Suppressor macrophage (primary cell): ENCODE results near the gene B4GALNT3.

Experiments
- DNase-seq, 4 experiments: peaks; one replicate each; pipeline ENCODE4 v3.0.0-alpha.2; 2020 to 2022

B4GALNT3 gene

DNA sequence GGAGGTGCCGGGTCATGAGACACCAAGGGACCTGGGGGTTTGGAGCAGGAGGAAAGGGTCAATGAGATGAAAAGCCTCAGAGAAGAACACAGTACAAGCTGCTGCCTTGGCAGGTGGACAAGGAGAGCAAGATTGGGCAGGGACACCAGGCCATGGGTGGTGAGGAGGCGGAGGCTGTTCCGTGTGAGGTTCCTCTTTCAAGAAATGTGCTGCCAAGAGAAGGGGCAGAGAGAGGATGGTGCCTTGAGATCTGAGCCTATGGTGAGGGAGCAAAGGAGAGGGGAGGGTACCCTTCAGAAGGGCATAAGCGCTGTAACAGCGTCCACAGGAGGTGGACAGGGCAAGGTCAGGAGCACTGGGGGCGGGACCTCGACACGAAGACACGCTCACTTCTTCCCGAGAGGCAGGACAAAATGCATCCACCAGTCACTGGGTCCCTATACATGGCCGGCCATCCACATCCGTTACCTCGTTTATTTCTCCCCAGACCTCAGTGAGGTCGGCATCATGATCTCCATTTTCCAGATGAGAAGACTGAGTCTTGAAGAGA is 100.2 kb downstream of the B4GALNT3 start:
- peak; percentile 43 to 79 (median 71) for DNase-seq

DNA sequence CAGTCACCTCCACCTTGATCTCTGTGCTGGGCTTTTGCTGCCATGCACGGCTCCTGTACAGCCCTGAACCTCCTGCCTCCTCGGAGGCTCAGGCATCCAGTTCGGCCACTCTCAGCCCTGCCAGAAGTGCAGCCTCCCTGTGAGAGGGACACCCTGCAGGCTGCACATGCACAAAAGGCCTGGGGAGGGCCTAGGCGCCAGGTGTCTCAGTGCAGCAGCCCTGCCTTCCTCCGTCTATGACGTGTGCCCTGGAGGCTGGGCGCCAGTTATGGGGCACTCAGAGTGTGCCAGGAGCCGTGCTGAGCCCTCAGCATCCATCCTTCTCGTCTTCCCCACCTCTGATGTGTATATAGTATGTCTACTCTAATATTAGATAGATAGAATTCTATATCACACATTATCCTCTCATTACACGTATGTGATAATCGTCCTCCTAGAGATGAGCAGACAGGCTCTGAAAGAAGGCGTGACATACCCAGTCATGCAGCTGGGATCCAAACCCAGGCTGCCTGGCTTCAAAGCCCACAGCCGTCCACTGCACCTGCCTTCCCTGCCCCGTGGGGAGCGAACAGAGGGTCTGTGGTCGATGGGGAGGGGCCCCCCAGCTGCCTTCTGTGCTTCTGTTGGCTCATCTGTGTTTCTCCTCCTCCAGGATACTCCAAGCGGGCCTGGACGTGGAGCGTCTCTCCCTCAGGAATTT is 101.1 kb downstream of the B4GALNT3 start:
- DNase-seq: no peak

DNA sequence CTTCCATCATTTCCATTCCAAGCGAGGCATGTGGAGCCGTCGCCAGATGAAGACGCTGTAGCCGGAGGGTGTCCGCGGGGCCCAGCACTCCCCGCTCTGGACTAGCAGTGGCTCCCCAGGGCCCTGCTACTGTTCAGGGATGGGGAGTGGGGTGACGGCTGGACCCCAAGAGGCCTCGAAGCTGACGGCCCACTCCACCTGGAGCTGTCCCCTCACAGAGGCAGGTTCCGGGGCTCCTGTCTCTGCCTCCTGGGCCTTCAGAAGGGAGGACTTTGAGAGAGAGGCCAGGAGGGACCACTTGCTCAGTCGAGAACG is 101.6 kb downstream of the B4GALNT3 start:
- DNase-seq: no peak

DNA sequence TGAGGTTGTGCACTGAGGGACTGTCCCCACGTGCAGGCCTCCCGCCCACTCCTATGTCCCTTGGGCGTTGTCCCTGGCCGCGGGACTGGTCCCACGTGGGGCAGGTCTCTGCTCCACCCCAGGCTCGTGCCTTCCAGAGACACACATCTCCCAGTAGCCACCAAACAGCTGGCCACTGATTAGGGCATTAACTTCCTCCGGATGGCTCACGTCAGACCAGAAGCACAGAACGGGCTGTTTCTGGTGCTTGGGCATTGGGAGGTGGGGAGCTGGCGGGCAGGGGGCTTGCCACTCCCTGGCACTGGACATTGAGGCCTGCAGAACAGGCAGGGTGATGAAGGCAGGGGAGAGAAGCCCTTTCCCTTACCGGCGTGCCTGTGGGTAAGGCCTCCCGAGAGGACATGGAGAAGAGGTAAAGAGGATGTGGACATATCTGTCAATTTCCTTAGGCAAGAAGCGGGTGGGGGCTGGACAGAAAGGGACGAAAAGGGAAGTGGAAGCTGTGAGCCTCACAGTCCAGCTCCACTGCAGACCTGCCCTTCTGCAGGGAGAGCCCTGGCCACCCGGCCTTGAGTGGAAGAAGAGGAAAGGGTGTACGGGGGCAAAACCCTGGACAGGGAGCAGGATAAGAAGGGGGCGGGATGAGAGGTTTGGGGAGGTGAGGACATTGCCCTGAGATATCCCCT is 102.3 kb downstream of the B4GALNT3 start:
- peak; percentile 88 to 95 (median 94) for DNase-seq

GRCh38 chr12:562634-563033 is 102.9 kb downstream of the B4GALNT3 start:
- DNase-seq: no peak

GRCh38 chr12:563250-563781 is 103.6 kb downstream of the B4GALNT3 start:
- peak in 3 of 4 experiments; percentile 31 to 51 (median 37) for DNase-seq

- DNase-seq: peak in 1 of 4 experiments; percentile 22
Measured at GRCh38 chr12:563787-564298, 104.1 kb downstream of the B4GALNT3 start.

DNA sequence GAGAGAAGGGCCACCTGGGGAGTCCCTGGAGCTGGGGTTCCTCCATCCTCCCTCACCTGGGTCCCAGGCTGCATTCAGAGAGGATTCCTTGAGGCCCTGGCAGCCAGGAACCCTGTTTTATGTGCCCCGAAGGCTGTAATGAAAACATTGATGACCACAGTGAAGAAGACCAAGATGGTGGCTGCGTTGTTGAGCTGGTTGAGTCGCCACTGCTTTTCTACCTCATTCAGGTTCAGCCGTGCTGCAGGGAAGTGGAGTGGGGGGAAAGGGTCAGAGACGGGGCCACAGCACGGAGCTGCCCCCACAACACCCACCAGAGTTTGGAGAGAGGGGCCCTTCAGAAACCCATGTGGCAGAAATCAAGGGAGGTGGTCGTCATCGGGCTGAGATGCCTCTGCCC is 105.4 kb downstream of the B4GALNT3 start:
- no peak for DNase-seq

DNA sequence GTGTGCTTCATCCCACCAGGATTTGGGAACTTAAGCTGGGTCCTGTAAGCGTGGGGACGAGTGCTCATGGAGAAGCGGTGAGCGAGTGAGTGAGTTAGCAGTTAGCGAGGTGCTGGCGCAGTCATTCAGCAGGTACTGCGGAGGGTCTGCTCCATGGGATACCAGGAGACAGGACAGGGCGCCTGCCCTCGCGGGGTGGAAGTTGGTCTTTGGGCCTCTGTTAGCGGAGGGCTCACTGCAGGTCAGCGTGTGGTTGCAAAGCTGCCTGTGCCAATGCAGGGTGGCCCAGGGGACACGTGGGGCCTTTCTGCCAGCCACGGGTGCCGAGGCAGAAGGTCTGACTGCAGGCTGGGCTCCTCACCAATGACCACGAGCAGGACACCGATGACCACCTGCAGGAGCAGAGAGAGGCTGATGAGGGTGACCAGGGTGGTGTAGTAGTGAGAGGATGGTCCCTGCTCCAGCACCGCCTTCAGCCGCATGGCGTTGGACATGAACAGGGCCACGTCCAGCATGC is 105.9 kb downstream of the B4GALNT3 start:
- DNase-seq: no peak

DNA sequence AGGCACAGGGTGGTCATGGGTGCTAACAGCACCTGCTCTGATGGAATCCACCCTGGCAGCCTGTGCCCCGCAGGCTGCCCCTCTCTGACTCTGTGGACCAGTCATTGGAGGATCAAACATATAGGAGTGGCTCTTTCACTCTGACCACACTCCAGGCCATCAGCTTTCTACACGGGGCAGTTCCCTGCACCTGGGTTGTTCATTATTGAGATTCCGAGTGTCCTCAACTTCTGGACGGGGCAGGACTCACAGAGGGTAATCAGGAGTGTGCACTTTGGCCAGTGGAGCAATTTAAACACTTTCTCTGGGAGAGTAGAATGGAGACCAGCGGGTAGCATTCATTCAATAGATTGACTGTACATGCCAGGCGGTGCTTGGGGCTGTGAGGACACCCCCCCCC is 108.7 kb downstream of the B4GALNT3 start:
- DNase-seq: no peak

DNA sequence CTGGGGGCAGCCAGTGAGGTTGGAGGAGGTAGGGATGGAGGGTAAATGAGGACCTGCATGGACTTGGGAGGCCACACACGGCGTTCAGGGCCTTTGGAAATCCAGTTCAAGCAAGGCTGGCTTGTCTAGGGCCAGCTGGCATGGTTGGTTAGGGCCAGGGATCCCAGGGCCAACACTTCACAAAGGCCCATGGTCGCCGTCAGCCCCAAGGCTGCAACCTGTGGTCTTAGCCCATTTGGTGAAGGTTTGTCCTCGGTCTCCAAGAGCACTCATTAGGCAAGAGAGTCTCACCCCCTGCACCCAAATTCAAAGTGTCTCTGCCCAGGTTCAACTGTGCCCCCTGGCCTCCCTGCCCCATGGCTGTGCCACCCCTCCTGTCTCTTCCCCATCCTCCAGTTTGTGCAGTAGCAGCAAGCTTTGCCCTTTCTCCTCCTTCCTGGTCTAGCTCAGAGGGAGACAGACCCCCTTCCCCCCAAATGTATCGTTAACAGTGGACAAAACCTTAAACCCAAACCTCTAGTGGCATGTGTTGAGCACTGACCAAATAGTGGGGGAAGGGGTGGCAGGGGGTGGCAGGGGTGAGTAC is 109.4 kb downstream of the B4GALNT3 start:
- no peak for DNase-seq

- peak; percentile 81 to 93 (median 90) for DNase-seq
Measured at GRCh38 chr12:569803-570434, 110.2 kb downstream of the B4GALNT3 start.

DNA sequence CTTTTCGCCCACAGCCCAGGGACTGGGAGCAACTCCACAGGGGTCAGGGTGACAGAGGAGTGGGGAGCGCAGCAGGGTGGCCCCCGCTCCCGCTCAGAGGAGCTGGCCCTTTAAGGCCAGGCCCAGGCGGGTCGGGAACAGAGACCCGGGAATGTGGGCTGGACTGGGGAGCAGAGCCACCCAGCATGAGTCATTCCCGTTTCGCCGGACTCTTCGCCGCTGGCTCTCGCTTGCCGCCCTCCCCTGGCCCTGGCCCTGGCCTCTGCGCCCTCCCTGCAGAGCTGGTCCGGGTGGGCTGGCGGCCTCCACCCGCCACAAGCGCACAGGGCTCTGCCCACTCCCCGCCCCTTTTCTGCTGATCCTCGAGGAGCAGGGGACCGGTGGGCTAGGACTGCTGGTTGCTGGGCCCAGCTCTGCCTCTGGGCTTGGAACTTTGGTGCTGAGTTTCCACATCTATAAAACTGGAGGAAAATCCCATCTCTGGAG is 110.7 kb downstream of the B4GALNT3 start:
- no peak for DNase-seq

DNA sequence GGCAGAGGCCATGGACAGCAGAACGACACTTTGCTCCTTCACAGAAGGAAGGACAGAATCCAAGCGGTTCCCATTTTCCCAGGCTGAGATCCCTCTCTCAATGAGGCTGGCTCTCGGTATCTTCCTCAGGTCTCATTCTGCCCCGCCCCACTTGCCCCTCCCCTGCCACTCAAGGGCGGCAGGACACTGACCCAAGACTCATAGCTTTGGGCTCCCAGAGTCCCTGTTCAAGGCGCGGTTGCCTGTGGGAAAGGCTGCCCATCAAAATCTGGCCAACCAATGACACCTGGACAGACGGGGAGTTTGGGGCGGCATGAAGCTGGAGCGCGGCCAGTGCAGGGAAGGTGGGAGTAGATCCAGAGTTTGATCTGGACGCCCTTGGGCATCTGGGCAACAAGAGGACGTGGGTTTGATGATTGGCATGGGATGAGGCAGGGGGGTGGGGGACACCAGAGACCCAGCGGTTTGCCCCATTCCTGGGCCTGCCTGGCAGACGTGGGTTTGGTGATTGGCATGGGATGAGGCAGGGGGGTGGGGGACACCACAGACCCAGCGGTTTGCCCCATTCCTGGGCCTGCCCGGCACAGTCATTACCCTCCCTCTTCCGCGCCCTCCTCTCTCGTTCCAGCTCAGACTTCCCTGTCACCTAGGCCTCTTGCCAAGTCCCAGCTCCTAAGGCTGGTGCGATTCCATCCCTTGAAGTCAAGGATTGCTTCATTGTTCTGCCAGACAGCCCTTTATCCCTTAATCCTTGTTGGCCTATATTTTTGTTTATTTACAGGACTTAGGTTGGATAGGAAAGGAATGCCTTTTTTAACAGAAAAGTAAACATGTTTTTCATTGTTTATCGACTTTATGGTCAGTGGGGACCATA is 111.4 kb downstream of the B4GALNT3 start:
- DNase-seq: no peak

GRCh38 chr12:571795-572531 is 112.2 kb downstream of the B4GALNT3 start:
- peak in 3 of 4 experiments; percentile 29 to 45 (median 44) for DNase-seq

DNA sequence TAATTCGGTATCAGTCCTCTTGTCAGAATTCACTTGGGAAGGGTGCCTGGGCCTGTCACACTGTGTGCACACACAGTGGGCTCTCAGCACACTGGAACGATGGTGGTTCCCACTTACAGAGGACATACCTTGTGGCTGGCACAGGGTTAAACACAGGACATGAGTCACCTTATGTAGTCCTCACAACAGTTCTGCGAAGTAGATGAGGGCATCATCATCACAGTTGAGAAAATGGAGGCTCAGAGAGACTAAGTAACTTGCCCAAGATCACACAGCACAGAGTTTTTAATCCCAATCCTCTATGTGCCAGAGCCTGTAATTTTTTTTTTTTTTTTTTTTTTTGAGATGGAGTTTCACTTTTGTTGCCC is 112.8 kb downstream of the B4GALNT3 start:
- no peak for DNase-seq

DNA sequence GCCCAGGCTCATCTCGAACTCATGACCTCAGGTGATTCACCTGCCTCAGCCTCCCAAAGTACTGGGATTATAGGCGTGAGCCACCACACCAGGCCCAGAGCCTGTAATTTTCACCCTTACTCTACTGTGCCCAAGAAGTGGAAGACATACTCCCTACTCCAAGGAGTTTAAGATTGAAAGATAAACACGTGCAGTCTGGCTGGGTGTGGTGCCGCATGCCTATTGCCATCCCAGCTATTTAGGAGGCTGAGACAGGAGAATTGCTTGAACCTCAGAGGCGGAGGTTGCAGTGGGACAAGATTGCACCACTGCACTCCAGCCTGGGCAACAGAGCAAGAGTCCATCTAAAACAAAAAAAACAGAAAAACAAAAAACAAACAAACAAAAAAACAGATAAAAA is 113.5 kb downstream of the B4GALNT3 start:
- no peak for DNase-seq

DNA sequence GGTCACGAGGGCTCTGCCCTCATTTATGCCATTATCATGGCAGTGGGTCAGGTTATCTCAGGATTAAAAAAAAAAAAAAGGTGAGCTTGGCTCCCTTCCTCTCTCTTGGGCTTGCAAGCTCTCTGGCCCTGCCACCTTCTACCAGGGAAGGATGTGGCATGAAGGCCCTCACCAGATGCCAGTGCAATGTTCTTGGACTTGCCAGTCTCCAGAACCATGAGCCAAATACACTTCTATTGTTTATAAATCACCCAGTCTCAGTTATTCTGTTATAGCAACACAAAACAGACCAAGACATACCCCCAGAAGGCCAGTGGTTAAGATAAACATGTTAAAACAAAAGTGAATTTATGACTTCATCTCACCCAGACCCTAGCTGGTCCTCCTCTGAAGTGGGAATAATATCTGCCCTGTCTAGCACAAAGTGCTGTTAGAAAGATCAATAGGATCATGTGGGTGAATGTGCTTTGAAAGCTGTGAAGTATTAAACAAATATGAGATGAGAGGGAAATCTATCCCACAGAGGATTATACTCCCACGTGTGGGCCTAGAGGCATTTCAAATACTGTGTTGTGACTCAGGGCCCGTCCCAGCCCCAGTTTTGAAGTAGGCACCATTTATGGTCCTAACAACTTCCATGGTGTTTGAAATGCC is 114.9 kb downstream of the B4GALNT3 start:
- DNase-seq: no peak

- no peak for DNase-seq
Measured at GRCh38 chr12:575129-575502, 115.4 kb downstream of the B4GALNT3 start.
